OCI-LY1 (cell line): Measurements from ENCODE around the gene EGFL6.

ENCODE experiments used
- CTCF ChIP-seq: fragments of 200-600 bp; sonication (generic), shearing (Covaris generic); IDR thresholded peaks from 2 replicates; pipeline ENCODE4 v1.5.1; 2017; ENCODE audit warnings: mild to moderate bottlenecking, antibody characterized with exemption, low read length, moderate library complexity, mixed read lengths
- EZH2 ChIP-seq: fragments of 200-600 bp; sonication (generic), shearing (Covaris generic); IDR thresholded peaks from 2 replicates; pipeline ENCODE4 v1.8.0; 2017; ENCODE audit warnings: borderline replicate concordance, mixed run types, mild to moderate bottlenecking, antibody characterized with exemption, low read length, moderate library complexity, mixed read lengths

- TF ChIP-seq CTCF (no peak), EZH2 (no peak)
Measured at GRCh38 chrX:13574600-13574999, 5.2 kb downstream of the EGFL6 start.
